Bronchial epithelial cell (primary cell): ENCODE results near the gene ZSCAN16. TPM values are rescaled to one million over a fixed set of nuclear protein-coding genes. Genes with fewer than 3 reads are reported as not detected.
"Not testable (repeated sequence)": the region's sequence is repeated elsewhere in the genome, so short reads cannot be mapped to it uniquely, and the experiment has no call there.

Source experiments
- DNase-seq: peaks from one replicate; pipeline ENCODE4 v3.0.0-alpha.2; 2010; ENCODE audit warnings: low read depth
- FAIRE-seq: peaks from 2 replicates; lab custom pipeline; 2011; peaks lifted over from hg19 to GRCh38; lab: Jason Lieb, UNC
- H3K27me3 ChIP-seq: 2 replicates; pipeline ENCODE4 v1.5.1; 2011; ENCODE audit warnings: low read length; ENCODE audit not compliant: control insufficient read depth, insufficient read depth
- H3K36me3 ChIP-seq: 2 replicates; pipeline ENCODE4 v1.5.1; 2011; ENCODE audit warnings: low read length; ENCODE audit not compliant: control insufficient read depth, insufficient read depth
- H3K4me3 ChIP-seq: 2 replicates; pipeline ENCODE4 v1.5.1; 2011; ENCODE audit warnings: mild to moderate bottlenecking, low read depth, low read length, control low read depth
- total RNA-seq: library from RNA; depleted of rRNA; stranded (reverse); fragments of >200 nt; gene quantifications from 2 replicates; pipeline ENCODE4 v1.2.1, GENCODE V29; 2014
- TF ChIP-seq, protein P1 (sequence below): IDR thresholded peaks from 2 replicates; pipeline ENCODE4 v1.5.1; 2011; ENCODE audit warnings: mild to moderate bottlenecking, moderate library complexity, low read length, control low read depth, inconsistent platforms; ENCODE audit not compliant: insufficient read depth, severe bottlenecking

Gene ZSCAN16
- total RNA-seq, 1 donor from 2014 or later = 9.5 TPM

- FAIRE-seq = no peak
- H3K36me3 ChIP-seq = peaks cover 5% of the 10 kb centered on the region
- H3K4me3 ChIP-seq = no peak overlapping the region
- peak; percentile 30 for DNase-seq
- TF ChIP-seq, protein P1, sequence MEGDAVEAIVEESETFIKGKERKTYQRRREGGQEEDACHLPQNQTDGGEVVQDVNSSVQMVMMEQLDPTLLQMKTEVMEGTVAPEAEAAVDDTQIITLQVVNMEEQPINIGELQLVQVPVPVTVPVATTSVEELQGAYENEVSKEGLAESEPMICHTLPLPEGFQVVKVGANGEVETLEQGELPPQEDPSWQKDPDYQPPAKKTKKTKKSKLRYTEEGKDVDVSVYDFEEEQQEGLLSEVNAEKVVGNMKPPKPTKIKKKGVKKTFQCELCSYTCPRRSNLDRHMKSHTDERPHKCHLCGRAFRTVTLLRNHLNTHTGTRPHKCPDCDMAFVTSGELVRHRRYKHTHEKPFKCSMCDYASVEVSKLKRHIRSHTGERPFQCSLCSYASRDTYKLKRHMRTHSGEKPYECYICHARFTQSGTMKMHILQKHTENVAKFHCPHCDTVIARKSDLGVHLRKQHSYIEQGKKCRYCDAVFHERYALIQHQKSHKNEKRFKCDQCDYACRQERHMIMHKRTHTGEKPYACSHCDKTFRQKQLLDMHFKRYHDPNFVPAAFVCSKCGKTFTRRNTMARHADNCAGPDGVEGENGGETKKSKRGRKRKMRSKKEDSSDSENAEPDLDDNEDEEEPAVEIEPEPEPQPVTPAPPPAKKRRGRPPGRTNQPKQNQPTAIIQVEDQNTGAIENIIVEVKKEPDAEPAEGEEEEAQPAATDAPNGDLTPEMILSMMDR = no peak
- no peaks in the 10 kb centered on the region for H3K27me3 ChIP-seq
These were observed 41.5 kb upstream of the ZSCAN16 start for GRCh38 chr6:28082939-28083338.

DNA sequence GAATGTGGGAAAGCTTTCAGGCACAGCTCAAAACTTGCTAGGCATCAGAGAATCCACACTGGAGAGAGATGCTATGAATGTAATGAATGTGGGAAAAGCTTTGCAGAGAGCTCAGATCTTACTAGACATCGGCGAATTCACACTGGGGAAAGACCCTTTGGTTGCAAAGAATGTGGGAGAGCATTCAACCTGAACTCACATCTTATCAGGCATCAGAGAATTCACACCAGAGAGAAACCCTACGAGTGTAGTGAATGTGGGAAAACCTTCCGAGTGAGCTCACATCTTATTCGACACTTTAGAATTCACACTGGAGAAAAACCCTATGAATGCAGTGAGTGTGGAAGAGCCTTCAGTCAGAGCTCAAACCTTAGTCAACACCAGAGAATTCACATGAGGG lies 35.4 kb upstream of the ZSCAN16 start:
- DNase-seq (no peak), FAIRE-seq (peak; percentile 7)
- H3K27me3 ChIP-seq = no peaks in the 10 kb centered on the region
- TF ChIP-seq, protein P1 = no peak
- peaks cover 8% of the 10 kb centered on the region for H3K36me3 ChIP-seq
- no peak overlapping the region for H3K4me3 ChIP-seq

GRCh38 chr6:28090917-28091586 lies 33.4 kb upstream of the ZSCAN16 start:
- FAIRE-seq (no peak), DNase-seq (no peak)
- Histone ChIP-seq H3K36me3 (peaks cover 6% of the 10 kb centered on the region), H3K27me3 (no peaks in the 10 kb centered on the region), H3K4me3 (no peak overlapping the region)
- TF ChIP-seq, protein P1 = no peak

GRCh38 chr6:28102222-28102621 lies 22.2 kb upstream of the ZSCAN16 start:
- FAIRE-seq, DNase-seq, H3K4me3 ChIP-seq, H3K27me3 ChIP-seq, H3K36me3 ChIP-seq: not testable (repeated sequence)

- not testable (repeated sequence) for H3K4me3 ChIP-seq, H3K27me3 ChIP-seq, H3K36me3 ChIP-seq, FAIRE-seq, DNase-seq
These were observed 21.7 kb upstream of the ZSCAN16 start for GRCh38 chr6:28102699-28103098.

GRCh38 chr6:28104392-28105244 lies 19.8 kb upstream of the ZSCAN16 start:
- FAIRE-seq (no peak), DNase-seq (peak; percentile 72)
- Histone ChIP-seq H3K27me3 (no peaks in the 10 kb centered on the region), H3K36me3 (no peaks in the 10 kb centered on the region), H3K4me3 (peak overlapping the region; percentile 76)
- TF ChIP-seq, protein P1 = peak; percentile 78
